Measurements from ENCODE around the gene KCNG2. TPM values are rescaled to one million over a fixed set of nuclear protein-coding genes. Genes with fewer than 3 reads are reported as not detected.

Gene KCNG2
- total and polyA plus RNA-seq, 4 donors: 0.23 to 1.1 TPM; not detected in 2

- Histone ChIP-seq H3K27ac (ENCODE audit: low read depth in 1 of 2, low read length in 2 of 2) (no peak overlapping the region), H3K27me3 (ENCODE audit: control insufficient read depth in 1 of 2, insufficient read depth in 2 of 2, low read length in 1 of 2) (no peaks in the 10 kb centered on the region), H3K4me3 (ENCODE audit: low read length in 2 of 2) (no peak overlapping the region), H3K9me3 (ENCODE audit: control insufficient read depth, low read length) (peaks cover 6% of the 10 kb centered on the region), H3K4me1 (ENCODE audit: control insufficient read depth in 1 of 2, insufficient read depth in 2 of 2, low read length in 2 of 2) (no peaks in the 10 kb centered on the region), H3K36me3 (ENCODE audit: control insufficient read depth in 1 of 2, insufficient read depth in 2 of 2, low read length in 1 of 2) (no peaks in the 10 kb centered on the region)
- ATAC-seq (ENCODE audit: low FRiP score) (no peak), DNase-seq (no peak)
- 84 to 89% methylated on average over 16 of the region's 16 CpGs for WGBS, 2 donors
- intact Hi-C loops (cut with DNase I): no loop called here
Measured at GRCh38 chr18:79867666-79868065, 69.9 kb downstream of the KCNG2 start.

- Histone ChIP-seq H3K36me3 (ENCODE audit: control insufficient read depth in 1 of 2, insufficient read depth in 2 of 2, low read length in 1 of 2) (no peaks in the 10 kb centered on the region), H3K4me3 (ENCODE audit: low read length in 2 of 2) (no peak overlapping the region), H3K4me1 (ENCODE audit: control insufficient read depth in 1 of 2, insufficient read depth in 2 of 2, low read length in 2 of 2) (no peaks in the 10 kb centered on the region), H3K27me3 (ENCODE audit: control insufficient read depth in 1 of 2, insufficient read depth in 2 of 2, low read length in 1 of 2) (no peaks in the 10 kb centered on the region), H3K27ac (ENCODE audit: low read depth in 1 of 2, low read length in 2 of 2) (no peak overlapping the region), H3K9me3 (ENCODE audit: control insufficient read depth, low read length) (peaks cover 1% of the 10 kb centered on the region)
- intact Hi-C loops (cut with DNase I): no loop called here
- DNase-seq (no peak), ATAC-seq (ENCODE audit: low FRiP score) (no peak)
- 82 to 85% methylated on average over 29 of the region's 29 CpGs for WGBS, 2 donors
Measured at GRCh38 chr18:79868168-79868784, 70.5 kb downstream of the KCNG2 start.

DNA sequence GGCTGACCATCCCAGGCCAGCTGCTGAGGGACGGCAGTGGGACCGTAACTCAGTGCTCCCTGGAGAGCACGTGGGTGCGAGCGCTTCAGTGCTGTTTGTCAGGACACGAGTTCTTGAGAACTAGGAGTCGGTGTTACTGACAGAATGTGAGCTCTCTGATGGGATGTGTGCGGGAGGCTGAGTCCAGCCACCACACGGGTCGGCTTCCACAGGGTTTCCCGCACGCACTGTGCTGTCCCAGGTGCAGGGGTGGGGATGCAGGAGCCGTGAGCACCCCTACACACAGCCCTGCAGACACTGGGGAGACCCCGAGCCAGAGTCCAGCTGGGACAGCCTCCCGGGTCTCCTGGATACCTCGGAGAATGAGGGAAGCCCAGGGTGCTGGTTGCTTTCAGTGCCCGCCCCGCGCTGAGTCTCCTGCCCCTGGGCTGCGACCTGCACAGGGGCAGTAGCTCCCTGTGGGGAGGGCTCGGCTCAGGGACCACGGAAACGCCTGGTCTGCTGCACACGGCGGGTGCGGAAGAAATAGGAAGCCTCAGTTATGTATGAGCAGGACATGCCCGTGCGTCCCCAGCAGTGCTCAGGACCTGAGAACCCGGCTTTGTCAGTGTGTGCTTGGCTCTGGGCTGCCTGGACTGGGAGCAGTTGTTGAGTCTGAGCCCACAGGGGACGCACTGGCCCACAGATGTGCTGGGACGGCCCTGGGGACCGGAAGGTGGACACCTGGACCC, 71.2 kb downstream of the KCNG2 start:
- H3K9me3 ChIP-seq (ENCODE audit: control insufficient read depth, low read length): no peaks in the 10 kb centered on the region
- no peak for ATAC-seq (ENCODE audit: low FRiP score)
- 84 to 85% methylated on average over 31 to 32 of the region's 32 CpGs for WGBS, 2 donors

DNA sequence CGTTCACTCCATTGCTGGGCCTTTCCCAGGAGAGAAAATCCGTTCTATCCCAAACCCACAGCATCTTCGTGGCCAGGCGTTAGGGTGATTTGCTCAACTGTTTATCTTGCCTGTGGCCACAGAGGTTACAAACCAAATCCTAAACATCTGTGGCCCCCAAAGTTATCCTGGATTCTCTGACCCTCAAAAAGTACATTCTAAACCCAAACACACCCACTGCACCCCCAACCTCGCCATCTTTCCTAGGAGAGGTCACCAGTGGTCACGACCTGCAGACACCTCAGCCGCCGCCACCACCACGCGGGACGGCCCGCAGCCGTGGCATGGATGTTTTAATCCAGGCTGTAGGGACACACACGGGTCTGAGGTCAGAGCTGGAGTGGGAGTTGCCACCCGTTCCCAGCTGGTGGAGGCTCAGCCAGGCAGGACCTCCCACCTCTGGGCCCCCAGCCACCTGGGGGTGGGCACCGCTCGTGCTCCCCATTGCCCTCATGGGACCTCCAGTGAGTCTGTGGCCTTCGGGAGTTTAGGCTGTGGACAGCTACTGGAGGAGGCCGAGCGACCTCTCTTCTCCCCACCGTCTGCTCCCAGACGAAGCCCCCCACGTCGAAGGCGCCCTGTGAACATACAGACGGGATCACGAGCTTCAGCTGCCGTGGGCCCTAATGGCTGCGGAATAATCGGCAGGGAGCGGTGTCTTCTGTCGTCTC, 72.0 kb downstream of the KCNG2 start:
- H3K36me3 ChIP-seq (ENCODE audit: control insufficient read depth in 1 of 2, insufficient read depth in 2 of 2, low read length in 1 of 2): no peaks in the 10 kb centered on the region
- no peaks in the 10 kb centered on the region for H3K27me3 ChIP-seq (ENCODE audit: control insufficient read depth in 1 of 2, insufficient read depth in 2 of 2, low read length in 1 of 2)
- no peak overlapping the region for H3K27ac ChIP-seq (ENCODE audit: low read depth in 1 of 2, low read length in 2 of 2)
- H3K4me3 ChIP-seq (ENCODE audit: low read length in 2 of 2): no peak overlapping the region
- intact Hi-C loops (cut with DNase I): no loop called here
- WGBS, 2 donors: 86 to 87% methylated on average over 32 of the region's 32 CpGs
- no peaks in the 10 kb centered on the region for H3K4me1 ChIP-seq (ENCODE audit: control insufficient read depth in 1 of 2, insufficient read depth in 2 of 2, low read length in 2 of 2)
- H3K9me3 ChIP-seq (ENCODE audit: control insufficient read depth, low read length): no peaks in the 10 kb centered on the region
- ATAC-seq (ENCODE audit: low FRiP score): no peak
- no peak for DNase-seq

More for the DNA sequence above, 71.2 kb downstream of the KCNG2 start:
- Histone ChIP-seq H3K36me3 (ENCODE audit: control insufficient read depth in 1 of 2, insufficient read depth in 2 of 2, low read length in 1 of 2) (no peaks in the 10 kb centered on the region), H3K4me1 (ENCODE audit: control insufficient read depth in 1 of 2, insufficient read depth in 2 of 2, low read length in 2 of 2) (no peaks in the 10 kb centered on the region), H3K4me3 (ENCODE audit: low read length in 2 of 2) (no peak overlapping the region), H3K27me3 (ENCODE audit: control insufficient read depth in 1 of 2, insufficient read depth in 2 of 2, low read length in 1 of 2) (no peaks in the 10 kb centered on the region), H3K27ac (ENCODE audit: low read depth in 1 of 2, low read length in 2 of 2) (no peak overlapping the region)
- DNase-seq: no peak
- intact Hi-C loops (cut with DNase I): no loop called here

DNA sequence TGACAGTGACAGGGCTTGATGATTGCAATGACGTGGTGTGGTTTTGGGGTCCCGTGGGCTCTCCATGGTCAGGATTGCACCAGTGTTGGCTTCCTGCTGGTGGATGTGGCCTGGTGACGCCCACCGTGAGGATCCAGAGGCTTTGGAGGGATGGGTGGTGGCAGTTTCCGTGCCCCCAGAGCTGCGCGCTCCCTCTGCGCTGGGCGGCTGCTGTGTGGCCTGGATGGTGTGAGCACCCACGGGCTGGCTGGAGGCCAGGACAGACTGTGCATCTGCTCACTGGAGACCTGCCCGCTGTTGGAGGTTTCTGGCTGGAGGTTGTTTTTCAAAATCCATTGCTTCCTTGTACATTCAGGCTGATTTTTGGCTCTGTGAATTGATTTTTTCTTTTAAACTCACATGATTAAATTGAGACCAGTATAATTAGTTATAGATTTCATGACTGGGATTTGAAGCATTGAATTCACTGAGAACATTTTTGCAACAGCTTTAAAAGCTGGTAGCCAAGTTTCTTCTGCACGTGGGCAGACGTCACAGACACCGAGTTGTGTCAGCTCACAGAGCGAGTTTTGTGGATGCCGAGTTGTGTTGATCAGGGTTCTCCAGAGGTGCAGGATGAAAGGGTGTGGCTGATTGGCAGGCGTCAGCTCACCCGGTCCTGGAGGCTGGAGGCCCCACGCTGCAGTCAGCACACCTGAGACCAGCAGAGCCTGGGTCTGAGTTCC, 72.7 kb downstream of the KCNG2 start:
- DNase-seq: no peak
- Histone ChIP-seq H3K27me3 (ENCODE audit: control insufficient read depth in 1 of 2, insufficient read depth in 2 of 2, low read length in 1 of 2) (no peaks in the 10 kb centered on the region), H3K4me1 (ENCODE audit: control insufficient read depth in 1 of 2, insufficient read depth in 2 of 2, low read length in 2 of 2) (no peaks in the 10 kb centered on the region), H3K9me3 (ENCODE audit: control insufficient read depth, low read length) (no peaks in the 10 kb centered on the region), H3K4me3 (ENCODE audit: low read length in 2 of 2) (no peak overlapping the region), H3K36me3 (ENCODE audit: control insufficient read depth in 1 of 2, insufficient read depth in 2 of 2, low read length in 1 of 2) (no peaks in the 10 kb centered on the region), H3K27ac (ENCODE audit: low read depth in 1 of 2, low read length in 2 of 2) (no peak overlapping the region)
- WGBS, 2 donors: 78 to 83% methylated on average over 19 of the region's 19 CpGs
- intact Hi-C loops (cut with DNase I): no loop called here
- no peak for ATAC-seq (ENCODE audit: low FRiP score)

DNA sequence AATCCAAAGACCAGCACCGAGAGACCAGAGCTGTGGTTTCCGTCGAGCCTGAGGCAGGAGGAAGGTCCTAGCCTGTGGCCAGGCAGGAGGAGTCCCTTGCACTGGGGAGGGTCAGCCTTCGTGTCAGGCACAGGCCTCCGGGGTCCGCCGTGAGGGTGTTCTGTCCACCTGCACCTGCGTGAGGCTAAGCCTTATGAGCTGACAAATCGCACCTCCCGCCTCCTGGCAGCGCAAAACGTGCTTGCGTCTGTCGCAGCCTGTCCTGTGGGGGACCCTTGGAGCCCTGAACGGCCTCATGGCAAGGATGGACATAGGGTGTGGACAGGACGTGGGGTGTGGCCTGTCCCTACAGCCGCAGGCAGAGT, 73.3 kb downstream of the KCNG2 start:
- Histone ChIP-seq H3K27me3 (ENCODE audit: control insufficient read depth in 1 of 2, insufficient read depth in 2 of 2, low read length in 1 of 2) (no peaks in the 10 kb centered on the region), H3K4me3 (ENCODE audit: low read length in 2 of 2) (no peak overlapping the region), H3K27ac (ENCODE audit: low read depth in 1 of 2, low read length in 2 of 2) (no peak overlapping the region), H3K9me3 (ENCODE audit: control insufficient read depth, low read length) (no peaks in the 10 kb centered on the region), H3K4me1 (ENCODE audit: control insufficient read depth in 1 of 2, insufficient read depth in 2 of 2, low read length in 2 of 2) (no peaks in the 10 kb centered on the region), H3K36me3 (ENCODE audit: control insufficient read depth in 1 of 2, insufficient read depth in 2 of 2, low read length in 1 of 2) (no peaks in the 10 kb centered on the region)
- WGBS, 2 donors: 85 to 86% methylated on average over 17 of the region's 17 CpGs
- DNase-seq (no peak), ATAC-seq (ENCODE audit: low FRiP score) (no peak)
- intact Hi-C loops (cut with DNase I): no loop called here

DNA sequence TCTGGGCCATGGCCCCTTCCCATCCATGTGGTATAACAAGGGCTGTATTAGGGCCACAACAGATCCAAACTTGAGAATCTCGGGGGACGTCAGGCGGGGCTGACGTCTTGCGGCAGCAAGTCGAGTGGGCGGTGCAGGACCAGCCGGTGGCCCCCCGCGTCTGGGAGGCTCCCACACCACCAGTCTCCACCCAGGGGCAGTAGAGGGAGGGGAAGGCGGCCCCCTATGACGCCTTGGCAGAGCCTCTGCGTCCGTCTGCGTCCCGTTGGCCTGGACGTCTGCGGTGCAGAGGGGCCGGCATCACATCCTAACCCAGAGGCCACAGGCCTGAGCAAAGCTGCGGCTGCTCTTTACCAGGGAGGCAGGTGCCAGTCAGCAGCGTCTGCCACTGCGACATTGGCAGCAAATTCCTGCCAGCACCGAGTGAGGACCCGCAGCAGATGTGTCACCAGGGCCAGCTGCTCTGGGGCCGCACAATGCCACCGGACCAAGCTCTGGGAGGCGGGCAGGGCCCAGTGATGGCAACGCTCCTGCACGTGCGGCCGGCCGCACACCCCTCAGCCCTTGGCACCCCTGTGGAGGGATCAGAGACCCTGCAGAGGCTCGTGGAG, 73.8 kb downstream of the KCNG2 start:
- intact Hi-C loops (cut with DNase I): no loop called here
- ATAC-seq (ENCODE audit: low FRiP score) (no peak), DNase-seq (no peak)
- H3K27ac ChIP-seq (ENCODE audit: low read depth in 1 of 2, low read length in 2 of 2): no peak overlapping the region
- H3K27me3 ChIP-seq (ENCODE audit: control insufficient read depth in 1 of 2, insufficient read depth in 2 of 2, low read length in 1 of 2): no peaks in the 10 kb centered on the region
- no peak overlapping the region for H3K4me3 ChIP-seq (ENCODE audit: low read length in 2 of 2)
- 78 to 82% methylated on average over 33 of the region's 33 CpGs for WGBS, 2 donors
- H3K9me3 ChIP-seq (ENCODE audit: control insufficient read depth, low read length): no peaks in the 10 kb centered on the region
- H3K36me3 ChIP-seq (ENCODE audit: control insufficient read depth in 1 of 2, insufficient read depth in 2 of 2, low read length in 1 of 2): no peaks in the 10 kb centered on the region
- H3K4me1 ChIP-seq (ENCODE audit: control insufficient read depth in 1 of 2, insufficient read depth in 2 of 2, low read length in 2 of 2): no peaks in the 10 kb centered on the region

Measured in aorta (tissue), 5 donors.